SK-N-SH (cell line): ENCODE data around the gene ZNF74. TPM values are rescaled to one million over a fixed set of nuclear protein-coding genes. Genes with fewer than 3 reads are reported as not detected.

ENCODE experiments used
- CTCF ChIA-PET: fragments of 300-600, 350-600 bp; formaldehyde crosslinking; extraction: SDS; loops from one replicate; lab custom pipeline; 2021; lab: Yijun Ruan, JAX
- POLR2A ChIA-PET: fragments of 350-600 bp; sonication (Branson Sonifier 250); formaldehyde crosslinking; extraction: SDS; loops from one replicate; lab custom pipeline; 2020; ENCODE audit warnings: antibody characterized with exemption, inconsistent platforms; lab: Yijun Ruan, JAX
- DNase-seq: peaks from one replicate; pipeline ENCODE4 v3.0.0; 2012
- H2AFZ ChIP-seq: fragments of 200-600 bp; sonication (generic); 2 replicates; pipeline ENCODE4 v1.8.1; 2016; ENCODE audit warnings: antibody characterized with exemption, mild to moderate bottlenecking, low read depth
- H3F3A ChIP-seq: fragments of 200-600 bp; sonication (generic); replicated peaks from 2 replicates; pipeline ENCODE3; 2016; ENCODE audit warnings: antibody characterized with exemption, mild to moderate bottlenecking; ENCODE audit not compliant: insufficient read depth
- H3K27ac ChIP-seq, 2 experiments: fragments of 200-500 bp in 1 of 2; fragments of 200-600 bp in 1 of 2; sonication (Bioruptor generic) in 1 of 2; sonication (generic), shearing (Covaris generic) in 1 of 2; 2 replicates each; pipeline versions ENCODE4 v1.5.1 to v1.6.1; 2014 to 2016; ENCODE audit warnings: low read depth in 2 of 2, inconsistent platforms in 1 of 2, low read length in 1 of 2, mild to moderate bottlenecking in 1 of 2, mixed read lengths in 1 of 2
- H3K27me3 ChIP-seq: fragments of 200-600 bp; sonication (generic), shearing (Covaris generic); 2 replicates; pipeline ENCODE4 v1.6.1; 2016; ENCODE audit warnings: mixed run types; ENCODE audit not compliant: insufficient read depth
- H3K36me3 ChIP-seq, 2 experiments: fragments of 200-500 bp in 1 of 2; fragments of 200-600 bp in 1 of 2; sonication (Bioruptor generic) in 1 of 2; sonication (generic) in 1 of 2; replicated peaks in 1 of 2; 2 replicates each; pipeline versions ENCODE3 to v1.5.1; 2014 to 2016; ENCODE audit warnings: low read length in 1 of 2, mild to moderate bottlenecking in 1 of 2; ENCODE audit not compliant: insufficient read depth in 2 of 2, control insufficient read depth in 1 of 2
- H3K4me1 ChIP-seq, 2 experiments: fragments of 200-500 bp in 1 of 2; fragments of 200-600 bp in 1 of 2; sonication (Bioruptor generic) in 1 of 2; sonication (generic), shearing (Covaris generic) in 1 of 2; 2 replicates each; pipeline versions ENCODE4 v1.5.1 to v1.6.1; 2014 to 2016; ENCODE audit warnings: low read depth in 1 of 2, low read length in 1 of 2, mixed run types in 1 of 2; ENCODE audit not compliant: insufficient read depth in 2 of 2, control insufficient read depth in 1 of 2
- H3K4me2 ChIP-seq: fragments of 200-600 bp; sonication (generic), shearing (Covaris generic); 2 replicates; pipeline ENCODE4 v1.6.1; 2017; ENCODE audit warnings: mixed run types
- H3K4me3 ChIP-seq, 2 experiments: fragments of 200-500 bp in 1 of 2; fragments of 200-600 bp in 1 of 2; sonication (Bioruptor generic) in 1 of 2; sonication (generic), shearing (Covaris generic) in 1 of 2; 2 replicates each; pipeline versions ENCODE4 v1.5.1 to v1.8.1; 2014 to 2016; ENCODE audit warnings: low read depth in 2 of 2, inconsistent platforms in 1 of 2, low read length in 1 of 2, mild to moderate bottlenecking in 1 of 2, mixed read lengths in 1 of 2, moderate library complexity in 1 of 2
- H3K79me2 ChIP-seq: fragments of 200-600 bp; sonication (generic); 2 replicates; pipeline ENCODE4 v1.8.1; 2017; ENCODE audit warnings: mild to moderate bottlenecking; ENCODE audit not compliant: insufficient read depth
- H3K9ac ChIP-seq: fragments of 200-600 bp; sonication (generic); 2 replicates; pipeline ENCODE4 v1.6.1; 2017; ENCODE audit warnings: mixed run types
- H3K9me2 ChIP-seq: fragments of 200-600 bp; sonication (generic); 2 replicates; pipeline ENCODE4 v1.6.1; 2017; ENCODE audit warnings: mixed run types
- H3K9me3 ChIP-seq: fragments of 200-600 bp; sonication (generic); 2 replicates; pipeline ENCODE4 v1.6.1; 2017; ENCODE audit warnings: mixed run types, mild to moderate bottlenecking, moderate library complexity
- H4K20me1 ChIP-seq: fragments of 200-600 bp; sonication (generic); 2 replicates; pipeline ENCODE4 v1.6.1; 2017; ENCODE audit warnings: mild to moderate bottlenecking, mixed run types; ENCODE audit not compliant: insufficient read depth
- CTCF ChIP-seq: fragments of 200-600 bp; sonication (generic); IDR thresholded peaks from 2 replicates; pipeline ENCODE4 v1.6.1; 2017; ENCODE audit warnings: antibody characterized with exemption, mild to moderate bottlenecking, moderate library complexity
- EP300 ChIP-seq, 2 experiments: IDR thresholded peaks; 2 replicates each; pipeline versions ENCODE4 v1.4.0 to v1.6.1; 2012; ENCODE audit warnings: borderline replicate concordance in 1 of 2, low read depth in 1 of 2, low read length in 1 of 2
- EZH2phosphoT487 ChIP-seq: fragments of 200-600 bp; sonication (generic); IDR thresholded peaks from 2 replicates; pipeline ENCODE4 v1.6.1; 2017; ENCODE audit warnings: low read depth, mixed run types, mild to moderate bottlenecking, antibody characterized with exemption, moderate library complexity, borderline replicate concordance
- FOXM1 ChIP-seq: IDR thresholded peaks from 2 replicates; pipeline ENCODE4 v1.4.0; 2012; ENCODE audit warnings: low read depth, mild to moderate bottlenecking
- GABPA ChIP-seq: IDR thresholded peaks from 2 replicates; pipeline ENCODE4 v1.4.0; 2012; ENCODE audit warnings: low read depth, mild to moderate bottlenecking
- NRF1 ChIP-seq: IDR thresholded peaks from 2 replicates; pipeline ENCODE4 v1.6.1; 2012; ENCODE audit warnings: low read depth, mild to moderate bottlenecking, low read length
- POLR2AphosphoS5 ChIP-seq: IDR thresholded peaks from 2 replicates; pipeline ENCODE4 v1.6.1; 2012; ENCODE audit warnings: low read depth, low read length
- RCOR1 ChIP-seq: fragments of 150-350 bp; IDR thresholded peaks from 2 replicates; pipeline ENCODE4 v1.6.1; 2017; ENCODE audit warnings: antibody characterized with exemption, low read length
- RFX5 ChIP-seq: IDR thresholded peaks from 2 replicates; pipeline ENCODE4 v1.6.1; 2012; ENCODE audit warnings: mild to moderate bottlenecking, improper control_type of control experiment, low read length
- RXRA ChIP-seq: IDR thresholded peaks from 2 replicates; pipeline ENCODE4 v1.4.0; 2012; ENCODE audit warnings: low read depth, mild to moderate bottlenecking, borderline replicate concordance
- TEAD4 ChIP-seq: IDR thresholded peaks from 2 replicates; pipeline ENCODE4 v1.4.0; 2012; ENCODE audit warnings: mild to moderate bottlenecking, borderline replicate concordance; ENCODE audit not compliant: insufficient read depth
- USF2 ChIP-seq: fragments of 150-350 bp; IDR thresholded peaks from 2 replicates; pipeline ENCODE4 v1.6.1; 2017; ENCODE audit warnings: antibody characterized with exemption, low read length, low read depth, borderline replicate concordance
- whole genome bisulfite sequencing: methylation state at CpG from one replicate; pipeline ENCODE4 v1.1.6; 2017; ENCODE audit warnings: low lambda C conversion rate; 5-methylcytosine and 5-hydroxymethylcytosine counted together
- polyA plus RNA-seq, 3 experiments: library from polyadenylated mRNA; depleted of rRNA; stranded (reverse); fragments of >200 nt; gene quantifications; 2 replicates each; pipeline ENCODE4 v1.2.3, GENCODE V29; 2012

ZNF74 gene
- polyA plus RNA-seq, 1 of the 3 experiments (the other 2 are of a cell fraction): 8.0 TPM

GRCh38 chr22:20431511-20432192 is 37.7 kb downstream of the ZNF74 start:
- H3K79me2 ChIP-seq: peaks cover 65% of the 10 kb centered on the region
- peak; percentile 31 for DNase-seq
- CTCF ChIA-PET: interaction anchor here (1.2 to 6.4 kb wide), 2 partner anchors 13 to 14 kb away, joined by 3 to 38 read pairs; no protein-coding TSS in a partner anchor

GRCh38 chr22:20432244-20432686 is 38.3 kb downstream of the ZNF74 start:
- peak; percentile 26 for DNase-seq
- Histone ChIP-seq H3K79me2 (peaks cover 71% of the 10 kb centered on the region), H3K9me2 (no peaks in the 10 kb centered on the region), H2AFZ (no peak overlapping the region), H3F3A (no peaks in the 10 kb centered on the region), H3K4me1 (peaks cover 12 to 16% of the 10 kb centered on the region in 2 experiments; a peak in 3 of 4 replicates), H3K9me3 (no peaks in the 10 kb centered on the region), H3K4me3 (no peak overlapping the region), H3K27me3 (no peaks in the 10 kb centered on the region), H3K9ac (no peak overlapping the region), H3K27ac (no peak overlapping the region), H3K36me3 (peaks cover 8 to 33% of the 10 kb centered on the region in 2 experiments), H3K4me2 (no peak overlapping the region), H4K20me1 (peaks cover 77% of the 10 kb centered on the region)
- POLR2A ChIA-PET: no interaction called here
- TF ChIP-seq EP300 (IDR thresholded peaks at IDR 0.05; ENCODE audit: borderline replicate concordance in 1 of 2, low read depth in 1 of 2, low read length in 1 of 2): no peak
- TF ChIP-seq GABPA: no peak
- CTCF ChIA-PET: interaction anchor here (1.0 to 6.4 kb wide), 3 partner anchors 13 to 275 kb away, joined by 3 to 38 read pairs (median 3); no protein-coding TSS in a partner anchor
- whole genome bisulfite sequencing: 100% methylated on average over 2 of the region's 3 CpGs

More at GRCh38 chr22:20431511-20432192, 37.7 kb downstream of the ZNF74 start:
- Histone ChIP-seq H3K9me2 (no peaks in the 10 kb centered on the region), H3K4me1 (peaks cover 12 to 16% of the 10 kb centered on the region in 2 experiments; a peak in 3 of 4 replicates), H3K9ac (no peak overlapping the region), H3K4me3 (no peak overlapping the region), H2AFZ (no peak overlapping the region), H3K27ac (no peak overlapping the region), H4K20me1 (peaks cover 77% of the 10 kb centered on the region), H3K36me3 (peaks cover 11 to 39% of the 10 kb centered on the region in 2 experiments), H3K27me3 (no peaks in the 10 kb centered on the region), H3F3A (no peaks in the 10 kb centered on the region), H3K9me3 (no peaks in the 10 kb centered on the region), H3K4me2 (no peak overlapping the region)
- 91% methylated on average over 39 of the region's 50 CpGs for WGBS
- TF ChIP-seq CTCF: no peak
- TF ChIP-seq FOXM1: no peak
- TF ChIP-seq TEAD4: no peak
- TF ChIP-seq RCOR1: no peak
- no peak for TF ChIP-seq RXRA
- no peak for TF ChIP-seq EP300 (IDR thresholded peaks at IDR 0.05; ENCODE audit: borderline replicate concordance in 1 of 2, low read depth in 1 of 2, low read length in 1 of 2)
- TF ChIP-seq RFX5: no peak
- TF ChIP-seq POLR2AphosphoS5: no peak
- TF ChIP-seq EZH2phosphoT487: no peak
- no peak for TF ChIP-seq USF2
- no peak for TF ChIP-seq NRF1
- TF ChIP-seq, all 33 proteins: peak for 0
- POLR2A ChIA-PET: no interaction called here
